Erythroblast (primary cell): ENCODE data around the gene AUTS2.

Experiments
- GATA1 ChIP-seq: IDR thresholded peaks from 2 replicates; pipeline ENCODE4 v1.6.1; 2011; ENCODE audit warnings: low read depth, mild to moderate bottlenecking, control low read depth, low read length, moderate library complexity
- POLR2A ChIP-seq: IDR thresholded peaks from 2 replicates; pipeline ENCODE4 v1.6.1; 2011; ENCODE audit warnings: mild to moderate bottlenecking, low read length

DNA sequence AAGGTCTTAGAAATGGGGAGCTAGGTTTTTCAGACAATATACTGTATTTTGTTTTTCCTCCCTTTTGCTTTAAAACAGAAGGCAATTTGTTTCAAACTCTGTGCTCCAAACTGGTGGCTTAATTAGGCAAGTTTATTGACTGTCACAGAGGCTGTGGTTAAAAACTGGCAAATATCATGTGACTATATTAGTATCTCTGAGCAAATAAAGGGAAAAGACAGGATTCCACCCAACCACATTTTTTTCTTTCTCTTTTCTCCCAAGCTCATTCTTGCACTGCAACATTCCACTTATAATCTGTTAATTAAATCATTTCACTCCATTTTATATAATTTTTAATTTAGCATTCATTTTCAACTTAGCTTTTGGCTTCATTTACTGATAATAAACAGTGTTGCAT, 615.8 kb downstream of the AUTS2 start:
- TF ChIP-seq POLR2A (no peak), GATA1 (no peak)
